ENCODE measurements around the gene FBXL7.

- no peak for TF ChIP-seq JUN (IDR thresholded peaks at IDR 0.05; ENCODE audit: borderline replicate concordance, insufficient read depth, insufficient read length, low read depth)
- no peak for TF ChIP-seq CTCF (IDR thresholded peaks at IDR 0.05; ENCODE audit: extremely low read depth in 1 of 2, insufficient read depth in 1 of 2, low read depth in 1 of 2, low read length in 2 of 2)
- TF ChIP-seq FOS (IDR thresholded peaks at IDR 0.05; ENCODE audit: borderline replicate concordance, insufficient read depth, low read length) = no peak
- TF ChIP-seq POLR2A (IDR thresholded peaks at IDR 0.05; ENCODE audit: low read depth, low read length) = no peak
- no peak for TF ChIP-seq EZH2 (IDR thresholded peaks at IDR 0.05; ENCODE audit: borderline replicate concordance, low read depth, low read length, severe bottlenecking)
- TF ChIP-seq POLR2AphosphoS5 (IDR thresholded peaks at IDR 0.05; ENCODE audit: insufficient read depth, low read depth, low read length) = no peak
- no peak for TF ChIP-seq MYC (IDR thresholded peaks at IDR 0.05; ENCODE audit: low read depth, low read length)
Observed at GRCh38 chr5:15623794-15624193, 123.8 kb downstream of the FBXL7 start.

All from endothelial cell of umbilical vein (primary cell).